Muscle layer of duodenum (tissue), 2 donors: ENCODE measurements around the gene KIF20A.
"Not testable (repeated sequence)": the region's sequence is repeated elsewhere in the genome, so short reads cannot be mapped to it uniquely, and the experiment has no call there.

Source experiments
- H3K27ac ChIP-seq: one replicate; pipeline ENCODE4 v1.7.0; 2013; ENCODE audit warnings: mild to moderate bottlenecking, low read length
- H3K27me3 ChIP-seq: one replicate; pipeline ENCODE4 v1.7.0; 2013; ENCODE audit warnings: low read depth, mild to moderate bottlenecking, control low read depth, low read length
- H3K36me3 ChIP-seq, 2 donors: one replicate each; pipeline ENCODE4 v1.7.0; 2013; ENCODE audit warnings: low read length in 2 of 2, control low read depth in 1 of 2, mild to moderate bottlenecking in 1 of 2; ENCODE audit not compliant: insufficient read depth in 2 of 2, control insufficient read depth in 1 of 2
- H3K4me1 ChIP-seq, 2 donors: one replicate each; pipeline ENCODE4 v1.7.0; 2013; ENCODE audit warnings: low read length in 2 of 2, mild to moderate bottlenecking in 2 of 2, control low read depth in 1 of 2, moderate library complexity in 1 of 2; ENCODE audit not compliant: insufficient read depth in 2 of 2, control insufficient read depth in 1 of 2
- H3K4me3 ChIP-seq, 2 donors: one replicate each; pipeline ENCODE4 v1.7.0; 2013; ENCODE audit warnings: low read length in 2 of 2, low read depth in 1 of 2, mild to moderate bottlenecking in 1 of 2
- H3K9me3 ChIP-seq, 2 donors: one replicate each; pipeline ENCODE4 v1.7.0; 2013; ENCODE audit warnings: low read length in 2 of 2, control low read depth in 1 of 2, mild to moderate bottlenecking in 1 of 2; ENCODE audit not compliant: control insufficient read depth in 1 of 2
- donor health status: healthy.

The KIF20A gene

GRCh38 chr5:138178516-138179276 lies at the start of gene KIF20A, which contains the start of gene BRD8:
KIF20A (plus strand) TSS chr5:138179112; CDS start chr5:138179681, 569 bp downstream.
BRD8 (minus strand) TSS chr5:138178630; CDS start chr5:138178614, 16 bp downstream.
- Histone ChIP-seq H3K27ac (peak within 1 kb of the TSS; percentile 91), H3K36me3 (peaks cover 5 to 11% of the 10 kb centered on the region in 2 donors), H3K27me3 (no peaks in the 10 kb centered on the region), H3K9me3 (no peaks in the 10 kb centered on the region), H3K4me1 (peaks cover 5 to 27% of the 10 kb centered on the region in 2 donors), H3K4me3 (peak within 1 kb of the TSS; percentile 83 to 100)

DNA sequence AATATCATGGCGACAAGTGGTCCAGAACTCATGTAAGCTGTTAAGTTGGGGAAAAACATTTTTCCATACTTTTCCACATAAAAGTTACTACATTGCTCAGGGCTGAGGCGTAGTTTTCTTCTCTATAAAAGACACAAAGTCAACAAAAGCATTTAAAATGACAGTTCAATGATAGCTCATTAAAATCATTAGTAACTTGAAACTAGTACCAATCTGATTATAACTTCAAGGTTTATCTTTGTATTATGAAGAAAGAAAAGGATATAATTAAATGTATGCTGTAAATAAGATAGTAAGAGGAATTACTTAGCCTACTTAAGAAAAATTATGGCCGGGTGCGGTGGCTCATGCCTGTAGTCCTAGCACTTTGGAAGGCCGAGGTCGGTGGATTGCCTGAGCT lies 49.6 kb upstream of the KIF20A start:
- no peak overlapping the region for H3K4me3 ChIP-seq
- H3K27ac ChIP-seq = no peak overlapping the region
- no peaks in the 10 kb centered on the region for H3K9me3 ChIP-seq
- H3K27me3 ChIP-seq = no peaks in the 10 kb centered on the region
- no peaks in the 10 kb centered on the region for H3K36me3 ChIP-seq
- H3K4me1 ChIP-seq = no peaks in the 10 kb centered on the region

DNA sequence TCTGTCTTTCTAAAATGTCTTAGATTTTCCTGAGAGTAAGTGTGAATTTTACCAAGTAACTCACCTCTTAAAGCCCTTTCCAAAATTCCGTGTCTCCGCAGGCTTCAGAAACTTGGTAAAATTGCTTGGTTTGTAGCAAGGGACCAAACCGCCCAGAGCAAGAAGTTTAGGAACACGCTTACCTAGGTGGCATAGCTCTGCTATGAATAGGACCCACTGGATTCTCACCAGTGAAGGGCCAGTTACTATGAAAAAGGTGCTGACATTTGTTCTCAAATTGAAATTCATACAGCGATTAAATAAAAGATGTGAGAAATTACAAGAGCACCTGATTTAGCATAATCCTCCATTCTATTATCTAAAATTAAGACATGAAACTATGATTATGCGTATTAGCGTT lies 46.4 kb upstream of the KIF20A start:
- H3K27me3 ChIP-seq = no peaks in the 10 kb centered on the region

DNA sequence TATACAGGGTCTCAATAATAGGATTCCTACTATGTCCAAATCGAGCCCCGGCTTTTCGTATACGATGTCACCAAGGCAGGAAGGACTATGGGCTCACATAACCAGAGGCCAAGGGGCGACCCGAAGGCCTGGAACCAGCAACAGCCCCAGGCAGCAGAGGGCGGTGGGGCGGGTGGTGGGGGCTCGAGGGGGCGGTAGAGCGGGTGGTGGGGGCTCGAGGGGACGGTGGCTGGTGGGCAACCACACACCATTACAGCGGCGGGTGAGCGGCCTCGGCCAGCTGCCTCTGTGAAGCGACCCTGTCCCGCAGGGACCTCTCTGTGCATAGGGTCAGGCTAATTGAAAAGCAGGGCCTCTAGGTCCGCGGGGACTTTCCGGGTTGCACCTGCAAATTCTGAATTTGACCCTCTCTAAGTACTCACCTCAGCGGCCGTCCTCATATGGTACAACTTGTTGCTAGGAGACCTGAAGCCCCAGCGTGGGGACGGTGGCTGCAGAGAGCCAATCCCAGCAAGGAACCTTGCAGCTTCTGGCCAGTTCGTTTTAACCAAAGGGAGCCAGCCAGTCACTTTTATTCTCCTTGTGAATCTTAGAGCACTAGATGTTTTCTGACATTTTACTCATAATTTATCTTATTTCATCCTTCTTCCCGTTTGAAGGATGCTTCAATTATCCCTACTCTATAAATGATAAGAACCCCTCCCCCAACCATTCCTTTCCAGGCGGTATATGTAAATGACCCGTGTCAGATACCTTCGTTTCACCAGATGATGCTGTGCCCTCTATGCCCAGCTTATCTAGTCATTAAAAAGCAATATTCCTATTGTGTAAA lies 39.7 kb upstream of the KIF20A start, which contains the start of gene NME5:
Gene NME5, minus strand, starts transcription at position 480 of the 832 bp plus-strand sequence. CDS start 648 bp downstream, outside the sequence.
- H3K36me3 ChIP-seq = no peaks in the 10 kb centered on the region
- peak within 1 kb of the TSS; percentile 53 to 62 for H3K4me3 ChIP-seq
- H3K27me3 ChIP-seq = no peaks in the 10 kb centered on the region
- H3K27ac ChIP-seq = no peak within 1 kb of the TSS
- no peaks in the 10 kb centered on the region for H3K9me3 ChIP-seq
- H3K4me1 ChIP-seq = peaks cover 0 to 8% of the 10 kb centered on the region in 2 donors

More for the DNA sequence above, 46.4 kb upstream of the KIF20A start:
- Histone ChIP-seq H3K9me3 (no peaks in the 10 kb centered on the region), H3K4me3 (peak overlapping the region in 1 of 2 donors; percentile 49), H3K27ac (no peak overlapping the region), H3K4me1 (no peaks in the 10 kb centered on the region), H3K36me3 (no peaks in the 10 kb centered on the region)

- Histone ChIP-seq H3K36me3 (no peaks in the 10 kb centered on the region), H3K4me1 (peaks cover 0 to 8% of the 10 kb centered on the region in 2 donors), H3K27ac (no peak overlapping the region), H3K9me3 (no peaks in the 10 kb centered on the region), H3K4me3 (peak overlapping the region; percentile 53 to 62), H3K27me3 (no peaks in the 10 kb centered on the region)
These were observed 39.2 kb upstream of the KIF20A start for GRCh38 chr5:138139781-138140090.

DNA sequence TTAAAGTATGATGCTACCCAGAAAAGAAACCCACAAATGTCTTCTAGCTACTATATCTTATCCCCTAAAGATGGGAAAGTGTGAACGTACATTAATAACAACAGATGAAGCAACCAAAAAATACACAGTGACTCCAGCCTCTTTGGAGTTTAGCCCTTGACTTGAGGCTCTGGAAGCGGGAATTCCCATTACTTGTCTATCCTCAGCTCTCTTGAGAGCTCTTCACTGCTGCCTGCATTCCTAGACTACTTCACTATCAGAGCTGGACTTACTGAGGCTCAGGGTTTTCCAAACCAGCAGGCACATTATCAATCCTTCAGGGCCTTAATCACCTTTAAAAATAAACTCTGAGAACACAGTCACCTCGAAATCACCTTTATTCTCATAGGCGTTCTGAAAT lies 38.6 kb upstream of the KIF20A start:
- Histone ChIP-seq H3K36me3 (no peaks in the 10 kb centered on the region), H3K27me3 (no peaks in the 10 kb centered on the region)

GRCh38 chr5:138141734-138142133 lies 37.2 kb upstream of the KIF20A start:
- H3K36me3 ChIP-seq = no peaks in the 10 kb centered on the region

More for the DNA sequence above, 38.6 kb upstream of the KIF20A start:
- H3K27ac ChIP-seq = no peak overlapping the region
- H3K4me3 ChIP-seq = no peak overlapping the region
- peaks cover 0 to 8% of the 10 kb centered on the region in 2 donors for H3K4me1 ChIP-seq
- no peaks in the 10 kb centered on the region for H3K9me3 ChIP-seq

GRCh38 chr5:138143578-138143977 lies 35.3 kb upstream of the KIF20A start:
- not testable (repeated sequence) for H3K4me1 ChIP-seq, H3K4me3 ChIP-seq, H3K36me3 ChIP-seq, H3K27me3 ChIP-seq, H3K9me3 ChIP-seq, H3K27ac ChIP-seq

More at GRCh38 chr5:138141734-138142133, 37.2 kb upstream of the KIF20A start:
- no peak overlapping the region for H3K27ac ChIP-seq
- no peaks in the 10 kb centered on the region for H3K9me3 ChIP-seq
- H3K4me1 ChIP-seq = peaks cover 0 to 8% of the 10 kb centered on the region in 2 donors
- H3K4me3 ChIP-seq = no peak overlapping the region
- H3K27me3 ChIP-seq = no peaks in the 10 kb centered on the region

DNA sequence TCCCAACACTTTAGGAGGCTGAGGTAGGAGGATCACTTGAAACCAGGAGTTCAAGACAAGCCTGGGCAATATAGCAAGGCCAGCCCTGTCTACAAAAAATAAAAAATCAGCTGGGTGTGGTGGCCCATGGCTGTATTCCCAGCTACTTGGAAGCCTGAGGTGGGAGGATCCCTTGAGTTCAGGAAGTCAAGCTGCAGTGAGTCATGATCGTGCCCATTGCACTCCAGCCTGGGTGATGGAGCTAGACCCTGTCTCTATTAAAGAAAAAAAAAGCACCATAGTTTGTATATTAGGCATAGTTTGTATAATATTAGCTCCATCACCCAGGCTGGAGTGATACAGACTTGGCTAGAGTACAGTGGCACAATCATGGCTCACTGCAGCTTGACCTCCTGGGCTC lies 30.1 kb upstream of the KIF20A start:
- H3K9me3 ChIP-seq = no peaks in the 10 kb centered on the region
- H3K36me3 ChIP-seq = no peaks in the 10 kb centered on the region
- H3K27me3 ChIP-seq = no peaks in the 10 kb centered on the region
- no peaks in the 10 kb centered on the region for H3K4me1 ChIP-seq
- no peak overlapping the region for H3K27ac ChIP-seq
- no peak overlapping the region for H3K4me3 ChIP-seq

GRCh38 chr5:138149530-138149929 lies 29.4 kb upstream of the KIF20A start:
- Histone ChIP-seq H3K27me3 (no peaks in the 10 kb centered on the region), H3K9me3 (no peaks in the 10 kb centered on the region), H3K4me1 (no peaks in the 10 kb centered on the region), H3K4me3 (no peak overlapping the region), H3K27ac (no peak overlapping the region), H3K36me3 (no peaks in the 10 kb centered on the region)

DNA sequence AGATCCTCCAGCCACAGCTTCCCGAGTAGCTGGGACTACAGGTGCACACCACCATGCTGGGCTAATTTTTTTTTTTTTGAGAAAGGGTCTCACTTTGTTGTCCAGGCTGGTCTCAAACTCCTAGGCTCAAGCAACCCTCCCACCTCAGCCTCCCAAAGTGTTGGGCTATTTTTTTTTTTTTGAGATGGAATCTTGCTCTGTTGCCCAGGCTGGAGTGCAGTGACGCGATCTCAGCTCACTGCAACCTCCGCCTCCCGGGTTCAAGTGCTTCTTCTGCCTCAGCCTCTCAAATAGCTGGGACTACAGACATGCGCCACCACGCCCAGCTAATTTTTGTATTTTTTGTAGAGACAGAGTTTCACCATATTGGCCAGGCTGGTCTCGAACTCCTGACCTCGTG lies 22.9 kb upstream of the KIF20A start:
- H3K36me3 ChIP-seq = peaks cover 35 to 49% of the 10 kb centered on the region in 2 donors
- not testable (repeated sequence) for H3K27me3 ChIP-seq, H3K27ac ChIP-seq, H3K9me3 ChIP-seq, H3K4me1 ChIP-seq, H3K4me3 ChIP-seq
